Activated CD8-positive, alpha-beta memory T cell treated with anti-CD3 and anti-CD28 coated beads, Interleukin-2, amount 10 ng/mL, durations not matched to agents 7 days and 5 days (primary cell): ENCODE results near the gene CAPNS2. TPM values are rescaled to one million over a fixed set of nuclear protein-coding genes. Genes with fewer than 3 reads are reported as not detected.

Source experiments
- total RNA-seq, 2 experiments: library from RNA; stranded (reverse); gene quantifications; one replicate each; pipeline ENCODE4 v1.2.3, GENCODE V29; 2021

Gene CAPNS2
- total RNA-seq, 2 experiments from 2014 or later, result not detected

Other genes with a start within 250 kb of the CAPNS2 start
- gene IRX6, start 242.5 kb upstream of the CAPNS2 start, total RNA-seq, result not detected
- not detected for gene MMP2, start 87.5 kb upstream of the CAPNS2 start, total RNA-seq
- under 1 TPM; 0.18 to 0.59 TPM for gene LPCAT2, start 57.6 kb upstream of the CAPNS2 start, total RNA-seq
- not detected for gene SLC6A2, start 89.3 kb downstream of the CAPNS2 start, total RNA-seq